ENCODE data around the gene CACNA2D3.

CACNA2D3 gene

DNA sequence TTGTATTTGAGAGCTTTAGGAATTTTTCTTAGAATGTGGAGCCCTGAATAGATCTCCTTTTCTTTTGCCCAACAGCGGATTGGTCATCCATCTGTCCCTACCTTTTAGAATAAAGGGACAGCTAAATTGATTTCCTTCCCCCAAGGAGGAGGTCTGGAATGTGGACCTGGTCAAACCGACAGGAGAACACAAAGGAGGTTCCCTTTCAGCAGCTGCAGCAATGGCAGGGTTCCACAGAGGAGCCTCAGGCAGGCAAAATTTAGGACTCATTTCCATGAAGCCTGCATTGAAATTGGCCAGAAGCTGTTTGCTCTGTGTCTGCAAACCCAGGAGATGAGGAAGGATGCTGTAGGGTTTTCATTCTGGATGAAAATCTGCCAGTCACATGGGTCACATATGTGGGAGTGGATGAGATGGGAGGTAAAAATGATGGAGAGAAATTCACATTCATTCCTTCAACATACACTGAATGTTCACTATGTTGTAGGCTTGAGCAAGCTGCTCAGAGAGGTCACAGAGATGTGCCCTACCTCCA, 728.2 kb downstream of the CACNA2D3 start:
- no peak for DNase-seq (ENCODE audit: insufficient read length, low spot score)
- no peak for TF ChIP-seq POLR2A (IDR thresholded peaks at IDR 0.05; ENCODE audit: low read depth, low read length)
- TF ChIP-seq SPI1 (IDR thresholded peaks at IDR 0.05; ENCODE audit: low read depth, low read length) = no peak
- TF ChIP-seq TAF1 (IDR thresholded peaks at IDR 0.05; ENCODE audit: low read depth, low read length) = no peak
- no peak for TF ChIP-seq POU2F2 (IDR thresholded peaks at IDR 0.05; ENCODE audit: low read depth, low read length)
- no peak for TF ChIP-seq PAX5 (IDR thresholded peaks at IDR 0.05; ENCODE audit: insufficient read depth, low read length, severe bottlenecking)
- no peak for TF ChIP-seq POLR2AphosphoS5 (IDR thresholded peaks at IDR 0.05; ENCODE audit: low read depth, low read length)
- FAIRE-seq = no peak

DNA sequence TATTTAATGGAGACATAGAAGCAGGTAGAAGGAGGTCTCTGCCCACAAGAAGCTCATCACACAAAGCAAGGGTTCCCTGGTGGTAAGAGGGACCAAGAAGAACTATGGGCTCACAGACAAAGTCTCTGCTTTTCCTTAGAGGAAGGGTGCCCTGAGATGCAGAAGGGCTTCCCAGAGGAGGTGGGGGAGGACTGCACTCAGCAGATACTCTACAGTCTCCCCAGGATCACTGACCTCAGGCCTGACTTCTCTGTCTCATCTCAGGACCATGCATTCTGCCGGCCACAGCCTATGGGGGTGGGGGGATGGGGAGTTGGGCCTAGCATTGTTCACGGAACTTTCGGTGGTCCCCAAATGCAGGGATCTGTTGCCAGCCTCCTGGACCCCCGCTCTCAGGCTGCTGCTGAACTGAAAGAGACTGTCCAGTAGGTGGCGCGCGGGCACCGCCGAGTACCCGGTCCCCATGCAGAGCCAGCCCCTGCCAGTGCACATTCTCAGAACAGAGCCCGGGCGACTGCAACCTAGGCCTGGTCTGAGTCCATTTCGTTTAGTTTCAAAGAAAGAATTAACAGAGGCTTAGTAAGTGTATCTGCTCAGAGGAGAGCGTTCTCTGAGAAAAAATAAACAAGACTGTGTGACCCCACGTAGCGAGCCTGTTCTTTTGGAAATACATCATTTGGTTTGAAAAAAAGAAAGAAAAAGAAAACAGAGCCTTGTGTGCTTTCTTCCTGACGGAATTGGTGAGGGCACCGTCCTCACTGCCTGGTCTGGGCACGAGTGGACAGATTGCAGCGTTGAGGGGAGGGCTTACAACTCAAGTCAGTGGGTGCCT, 731.4 kb downstream of the CACNA2D3 start:
- DNase-seq (ENCODE audit: insufficient read length, low spot score) (peak; percentile 66), FAIRE-seq (peak; percentile 61)
- TF ChIP-seq PAX5 (IDR thresholded peaks at IDR 0.05; ENCODE audit: insufficient read depth, low read length, severe bottlenecking) (no peak), SPI1 (IDR thresholded peaks at IDR 0.05; ENCODE audit: low read depth, low read length) (no peak), POU2F2 (IDR thresholded peaks at IDR 0.05; ENCODE audit: low read depth, low read length) (no peak), POLR2A (IDR thresholded peaks at IDR 0.05; ENCODE audit: low read depth, low read length) (no peak), POLR2AphosphoS5 (IDR thresholded peaks at IDR 0.05; ENCODE audit: low read depth, low read length) (no peak)

DNA sequence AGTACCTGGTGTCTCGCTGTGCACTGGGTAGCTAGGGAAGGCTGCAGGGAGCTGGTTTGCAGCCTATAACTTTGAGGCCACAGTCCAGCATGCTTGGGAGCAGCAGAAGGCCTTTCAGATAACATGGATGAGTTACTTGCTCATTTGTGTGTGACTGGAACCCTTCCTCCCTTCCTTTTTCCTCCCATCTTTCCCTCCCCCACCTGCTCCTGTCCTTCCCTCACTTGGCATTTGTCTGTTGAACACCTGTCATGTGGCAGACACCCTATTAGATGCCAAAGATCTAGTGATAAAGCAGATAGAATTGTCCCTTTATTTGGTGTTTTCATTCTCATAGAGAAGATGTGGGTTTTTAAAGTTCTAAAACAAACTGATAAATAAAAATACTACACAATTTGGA, 733.9 kb downstream of the CACNA2D3 start:
- TF ChIP-seq POU2F2 (IDR thresholded peaks at IDR 0.05; ENCODE audit: low read depth, low read length) (no peak), SPI1 (IDR thresholded peaks at IDR 0.05; ENCODE audit: low read depth, low read length) (no peak), PAX5 (IDR thresholded peaks at IDR 0.05; ENCODE audit: insufficient read depth, low read length, severe bottlenecking) (no peak), POLR2AphosphoS5 (IDR thresholded peaks at IDR 0.05; ENCODE audit: low read depth, low read length) (no peak), TAF1 (IDR thresholded peaks at IDR 0.05; ENCODE audit: low read depth, low read length) (no peak), POLR2A (IDR thresholded peaks at IDR 0.05; ENCODE audit: low read depth, low read length) (no peak)
- FAIRE-seq (no peak), DNase-seq (ENCODE audit: insufficient read length, low spot score) (no peak)

DNA sequence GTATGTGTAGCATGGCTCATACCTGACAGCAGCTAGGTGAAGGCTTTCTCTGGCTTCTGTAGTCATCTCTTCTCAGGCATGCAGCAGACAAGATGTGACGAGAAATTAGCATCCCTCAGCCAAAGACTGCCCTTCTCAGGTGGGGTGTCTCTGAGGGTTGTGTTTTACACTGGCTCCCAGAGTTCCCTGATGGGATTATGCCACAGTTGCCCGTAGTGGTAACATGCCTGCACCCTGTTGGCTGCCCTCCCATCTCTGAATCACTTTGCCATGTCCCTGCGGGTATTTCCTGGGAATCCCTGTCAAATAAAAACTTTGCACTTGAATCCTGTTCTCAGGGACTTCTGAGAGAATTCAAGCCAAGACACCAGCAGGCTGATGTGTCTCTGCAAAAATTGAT, 735.0 kb downstream of the CACNA2D3 start:
- no peak for TF ChIP-seq POU2F2 (IDR thresholded peaks at IDR 0.05; ENCODE audit: low read depth, low read length)
- TF ChIP-seq PAX5 (IDR thresholded peaks at IDR 0.05; ENCODE audit: insufficient read depth, low read length, severe bottlenecking) = no peak
- no peak for TF ChIP-seq POLR2AphosphoS5 (IDR thresholded peaks at IDR 0.05; ENCODE audit: low read depth, low read length)
- no peak for TF ChIP-seq TAF1 (IDR thresholded peaks at IDR 0.05; ENCODE audit: low read depth, low read length)
- no peak for TF ChIP-seq SPI1 (IDR thresholded peaks at IDR 0.05; ENCODE audit: low read depth, low read length)
- no peak for TF ChIP-seq POLR2A (IDR thresholded peaks at IDR 0.05; ENCODE audit: low read depth, low read length)
- no peak for FAIRE-seq
- DNase-seq (ENCODE audit: insufficient read length, low spot score) = no peak

DNA sequence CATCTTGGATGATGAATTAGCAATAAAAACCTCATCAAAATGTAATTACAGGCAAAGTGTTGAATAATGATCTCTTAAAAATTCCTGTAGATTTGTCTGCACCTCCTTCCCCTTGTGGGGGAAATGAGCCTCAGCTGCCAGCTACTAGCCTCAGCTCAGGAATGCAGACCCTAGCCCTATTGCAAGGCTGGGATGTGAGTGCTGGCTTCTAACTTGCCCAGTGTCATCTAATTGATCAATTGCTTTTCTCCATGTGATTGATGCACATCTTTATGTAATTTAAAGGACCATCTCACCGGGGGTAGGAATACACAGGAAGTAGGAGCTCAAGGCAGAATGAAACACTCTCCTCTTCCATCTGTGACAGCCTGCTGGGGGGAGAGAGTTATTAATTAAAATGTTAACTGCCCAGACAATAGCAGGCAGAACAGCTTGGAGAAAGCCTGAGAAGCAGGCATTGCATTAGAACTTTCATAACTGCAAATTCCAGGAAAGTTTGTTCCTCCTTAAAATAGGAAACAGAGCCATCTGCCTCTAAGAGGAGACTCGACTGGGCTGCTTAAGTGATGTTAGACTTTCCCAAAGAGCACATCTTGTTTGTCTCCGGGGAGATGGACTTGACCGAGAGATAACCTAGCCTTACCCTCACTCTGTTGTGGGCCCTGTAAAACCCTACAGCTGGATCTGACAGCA, 735.9 kb downstream of the CACNA2D3 start:
- DNase-seq (ENCODE audit: insufficient read length, low spot score) = no peak
- FAIRE-seq = no peak
- no peak for TF ChIP-seq TAF1 (IDR thresholded peaks at IDR 0.05; ENCODE audit: low read depth, low read length)
- no peak for TF ChIP-seq PAX5 (IDR thresholded peaks at IDR 0.05; ENCODE audit: insufficient read depth, low read length, severe bottlenecking)
- no peak for TF ChIP-seq POLR2A (IDR thresholded peaks at IDR 0.05; ENCODE audit: low read depth, low read length)
- TF ChIP-seq SPI1 (IDR thresholded peaks at IDR 0.05; ENCODE audit: low read depth, low read length) = no peak
- TF ChIP-seq POLR2AphosphoS5 (IDR thresholded peaks at IDR 0.05; ENCODE audit: low read depth, low read length) = no peak
- TF ChIP-seq POU2F2 (IDR thresholded peaks at IDR 0.05; ENCODE audit: low read depth, low read length) = no peak

DNA sequence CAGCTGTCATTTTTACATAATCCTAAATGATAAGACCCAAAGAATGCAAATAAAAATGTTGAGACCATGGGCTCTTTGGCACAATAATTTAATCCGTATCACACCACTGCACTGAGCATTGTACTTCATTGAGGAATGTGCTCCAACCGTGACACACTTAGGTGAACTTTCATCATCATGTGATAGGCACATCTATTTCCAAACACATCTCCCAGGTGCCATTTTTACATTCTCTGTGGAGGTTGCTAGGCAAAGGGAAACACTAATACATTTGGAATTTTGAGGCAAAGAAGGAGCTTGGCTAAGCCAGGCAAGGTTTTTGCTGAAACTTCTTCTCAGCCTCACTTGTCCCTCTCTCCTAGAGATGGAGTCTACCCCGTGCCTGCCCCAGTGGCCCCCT, 736.8 kb downstream of the CACNA2D3 start:
- no peak for DNase-seq (ENCODE audit: insufficient read length, low spot score)
- TF ChIP-seq SPI1 (IDR thresholded peaks at IDR 0.05; ENCODE audit: low read depth, low read length) (no peak), TAF1 (IDR thresholded peaks at IDR 0.05; ENCODE audit: low read depth, low read length) (no peak), POU2F2 (IDR thresholded peaks at IDR 0.05; ENCODE audit: low read depth, low read length) (no peak), POLR2AphosphoS5 (IDR thresholded peaks at IDR 0.05; ENCODE audit: low read depth, low read length) (no peak), POLR2A (IDR thresholded peaks at IDR 0.05; ENCODE audit: low read depth, low read length) (no peak), PAX5 (IDR thresholded peaks at IDR 0.05; ENCODE audit: insufficient read depth, low read length, severe bottlenecking) (no peak)
- FAIRE-seq = no peak

DNA sequence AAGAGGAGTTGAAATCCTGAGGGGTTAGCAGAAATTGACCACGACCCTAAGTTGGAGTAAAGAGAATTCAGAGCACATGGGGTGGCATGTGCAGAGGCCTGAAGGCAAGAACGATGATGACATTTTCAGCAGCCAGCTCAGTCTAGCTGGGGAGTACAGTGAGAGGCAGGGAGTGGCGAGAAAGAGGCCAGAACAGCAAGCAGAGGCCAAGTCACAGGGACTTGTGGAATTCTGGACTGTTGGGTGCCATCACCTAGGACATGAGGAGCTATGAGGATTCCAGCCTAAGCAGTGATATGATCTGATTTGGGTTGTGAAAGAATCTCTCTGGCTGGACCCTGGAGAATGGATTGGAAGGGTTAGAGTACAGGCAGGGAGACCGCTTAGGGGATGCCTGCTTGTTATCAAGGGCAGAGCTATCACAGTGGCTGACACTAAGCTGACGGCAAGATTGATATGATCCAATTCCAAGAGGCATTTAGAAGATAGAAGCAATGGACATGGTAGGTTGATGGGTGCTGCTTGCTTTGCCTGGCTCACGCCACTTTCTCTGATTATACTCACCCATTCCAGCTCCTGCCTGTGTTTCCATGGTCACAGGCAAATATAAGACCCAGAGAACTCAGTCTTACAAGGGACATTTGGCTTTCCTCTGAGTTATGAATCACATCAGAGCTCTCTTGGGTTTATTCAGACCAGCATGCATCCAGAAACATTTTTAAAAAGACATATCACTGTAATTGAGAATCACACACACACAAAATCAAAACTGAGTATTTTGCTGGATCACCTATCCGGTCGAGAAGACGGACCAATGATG, 739.1 kb downstream of the CACNA2D3 start:
- FAIRE-seq (no peak), DNase-seq (ENCODE audit: insufficient read length, low spot score) (no peak)
- no peak for TF ChIP-seq PAX5 (IDR thresholded peaks at IDR 0.05; ENCODE audit: insufficient read depth, low read length, severe bottlenecking)

DNA sequence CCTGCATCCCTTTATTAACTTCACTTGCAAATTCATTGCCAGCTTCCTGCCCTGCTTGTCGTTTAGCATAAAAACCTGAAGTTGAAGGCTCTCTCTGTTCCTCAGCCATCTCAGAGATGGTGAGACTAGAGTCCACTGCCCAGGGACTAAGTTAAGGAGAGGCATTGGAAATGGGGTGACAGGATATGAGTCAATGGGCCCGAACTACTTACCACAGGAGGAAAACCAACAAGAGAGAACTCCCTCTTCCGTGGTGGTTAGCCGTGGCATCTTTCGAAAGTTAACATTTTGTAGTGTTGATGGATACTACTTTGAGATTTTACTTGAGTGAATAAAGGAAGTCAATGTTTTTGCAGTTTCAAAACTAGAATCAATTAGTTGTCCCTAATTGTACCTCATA, 740.2 kb downstream of the CACNA2D3 start:
- FAIRE-seq (no peak), DNase-seq (ENCODE audit: insufficient read length, low spot score) (no peak)
- no peak for TF ChIP-seq POLR2AphosphoS5 (IDR thresholded peaks at IDR 0.05; ENCODE audit: low read depth, low read length)
- no peak for TF ChIP-seq PAX5 (IDR thresholded peaks at IDR 0.05; ENCODE audit: insufficient read depth, low read length, severe bottlenecking)
- TF ChIP-seq SPI1 (IDR thresholded peaks at IDR 0.05; ENCODE audit: low read depth, low read length) = no peak
- TF ChIP-seq POLR2A (IDR thresholded peaks at IDR 0.05; ENCODE audit: low read depth, low read length) = no peak

DNA sequence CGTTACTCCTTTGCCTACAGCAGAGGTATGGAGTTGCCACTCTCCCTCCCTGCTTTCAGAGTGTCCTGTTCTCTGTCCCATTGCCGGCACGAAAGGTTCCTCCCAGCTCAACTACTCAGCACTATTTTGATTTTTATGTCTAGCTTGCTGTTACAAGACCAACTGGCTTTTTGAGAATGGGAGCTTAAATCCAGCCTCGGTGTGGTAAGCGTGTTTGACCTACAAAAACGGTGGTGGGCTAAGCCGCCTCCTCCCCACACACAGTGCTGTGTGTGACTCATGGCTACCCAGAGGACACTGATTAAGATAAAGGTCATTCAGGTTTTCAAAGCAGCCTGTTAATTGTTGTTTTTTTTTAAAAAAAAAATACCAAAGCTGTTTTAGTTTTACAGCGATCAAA, 741.0 kb downstream of the CACNA2D3 start:
- no peak for DNase-seq (ENCODE audit: insufficient read length, low spot score)
- no peak for FAIRE-seq
- no peak for TF ChIP-seq POLR2AphosphoS5 (IDR thresholded peaks at IDR 0.05; ENCODE audit: low read depth, low read length)
- TF ChIP-seq SPI1 (IDR thresholded peaks at IDR 0.05; ENCODE audit: low read depth, low read length) = no peak
- no peak for TF ChIP-seq PAX5 (IDR thresholded peaks at IDR 0.05; ENCODE audit: insufficient read depth, low read length, severe bottlenecking)
- no peak for TF ChIP-seq POU2F2 (IDR thresholded peaks at IDR 0.05; ENCODE audit: low read depth, low read length)
- TF ChIP-seq POLR2A (IDR thresholded peaks at IDR 0.05; ENCODE audit: low read depth, low read length) = no peak
- no peak for TF ChIP-seq TAF1 (IDR thresholded peaks at IDR 0.05; ENCODE audit: low read depth, low read length)

Data from GM12891 (cell line).